GM12801 (cell line): ENCODE data around the gene ANKIB1.

ENCODE experiments used
- TF ChIP-seq, protein P1 (sequence below): IDR thresholded peaks from one replicate; pipeline ENCODE4 v1.5.1; 2011; ENCODE audit warnings: control low read depth; ENCODE audit not compliant: insufficient read length; ENCODE audit errors: extremely low read depth

The ANKIB1 gene

GRCh38 chr7:92422926-92423325 is 177.2 kb downstream of the ANKIB1 start:
- TF ChIP-seq, protein P1, sequence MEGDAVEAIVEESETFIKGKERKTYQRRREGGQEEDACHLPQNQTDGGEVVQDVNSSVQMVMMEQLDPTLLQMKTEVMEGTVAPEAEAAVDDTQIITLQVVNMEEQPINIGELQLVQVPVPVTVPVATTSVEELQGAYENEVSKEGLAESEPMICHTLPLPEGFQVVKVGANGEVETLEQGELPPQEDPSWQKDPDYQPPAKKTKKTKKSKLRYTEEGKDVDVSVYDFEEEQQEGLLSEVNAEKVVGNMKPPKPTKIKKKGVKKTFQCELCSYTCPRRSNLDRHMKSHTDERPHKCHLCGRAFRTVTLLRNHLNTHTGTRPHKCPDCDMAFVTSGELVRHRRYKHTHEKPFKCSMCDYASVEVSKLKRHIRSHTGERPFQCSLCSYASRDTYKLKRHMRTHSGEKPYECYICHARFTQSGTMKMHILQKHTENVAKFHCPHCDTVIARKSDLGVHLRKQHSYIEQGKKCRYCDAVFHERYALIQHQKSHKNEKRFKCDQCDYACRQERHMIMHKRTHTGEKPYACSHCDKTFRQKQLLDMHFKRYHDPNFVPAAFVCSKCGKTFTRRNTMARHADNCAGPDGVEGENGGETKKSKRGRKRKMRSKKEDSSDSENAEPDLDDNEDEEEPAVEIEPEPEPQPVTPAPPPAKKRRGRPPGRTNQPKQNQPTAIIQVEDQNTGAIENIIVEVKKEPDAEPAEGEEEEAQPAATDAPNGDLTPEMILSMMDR: no peak

DNA sequence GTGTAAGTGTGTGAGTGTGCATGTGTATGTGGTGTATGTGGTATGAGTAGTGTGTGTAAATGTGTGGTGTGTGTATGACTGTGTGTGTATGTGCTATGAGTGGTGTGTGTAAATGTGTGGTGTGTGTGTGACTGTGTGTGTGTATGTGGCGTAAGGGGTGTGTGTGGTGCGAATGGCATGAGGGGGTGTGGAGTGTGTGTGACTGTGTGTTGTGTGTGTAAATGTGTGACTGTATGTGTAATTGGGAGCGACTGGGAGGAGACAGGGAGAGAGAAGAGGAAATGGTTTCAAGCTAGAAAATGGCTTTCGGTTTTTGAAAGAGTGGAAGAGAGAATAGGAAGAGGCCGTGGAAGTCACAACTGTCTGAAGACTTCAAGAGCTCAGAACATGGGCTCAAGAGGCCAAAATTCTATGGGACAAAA is 177.9 kb downstream of the ANKIB1 start:
- TF ChIP-seq, protein P1: no peak

- TF ChIP-seq, protein P1: no peak
These were observed 179.7 kb downstream of the ANKIB1 start for GRCh38 chr7:92425311-92425947.

DNA sequence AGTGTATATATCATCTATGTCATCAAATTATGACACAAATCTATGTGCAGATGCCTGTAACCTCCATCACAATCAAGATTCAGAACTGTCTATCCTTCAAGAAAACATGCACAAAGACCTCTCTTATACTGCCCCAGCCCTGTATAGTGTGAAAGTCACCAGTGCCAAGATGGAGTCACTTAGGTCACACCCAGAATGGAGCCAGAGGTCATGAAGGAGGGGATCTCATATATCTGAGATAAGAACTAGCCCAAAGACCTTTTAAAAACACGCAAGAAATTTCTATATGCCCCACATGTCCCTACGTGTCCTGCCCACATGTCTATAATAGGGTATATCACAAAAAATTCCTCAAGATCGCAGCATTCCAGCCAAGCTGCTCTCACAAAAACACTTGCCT is 181.4 kb downstream of the ANKIB1 start:
- TF ChIP-seq, protein P1: no peak

- TF ChIP-seq, protein P1: no peak
These were observed 186.6 kb downstream of the ANKIB1 start for GRCh38 chr7:92432299-92432946.

GRCh38 chr7:92433019-92433418 is 187.2 kb downstream of the ANKIB1 start:
- TF ChIP-seq, protein P1: no peak

DNA sequence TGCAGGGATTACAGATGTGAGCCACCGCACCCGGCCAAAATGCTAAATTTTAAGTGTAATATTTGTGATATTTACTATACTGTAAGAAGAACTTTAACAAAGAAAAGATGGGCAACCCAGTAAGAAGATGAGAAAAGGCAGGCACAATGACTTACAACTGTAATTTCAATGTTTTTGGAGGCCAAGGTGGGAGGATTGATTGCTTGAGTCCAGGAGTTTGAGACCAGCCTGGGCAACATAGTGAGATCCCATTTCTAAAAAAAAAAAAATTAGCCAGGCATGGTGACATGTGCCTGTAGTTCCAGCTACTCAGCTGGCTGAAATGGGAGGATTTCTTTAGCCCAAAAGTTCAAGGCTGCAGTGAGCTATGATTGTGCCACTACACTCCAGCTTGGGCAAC is 189.8 kb downstream of the ANKIB1 start:
- TF ChIP-seq, protein P1: no peak
